IPS DF 4.7 (cell line): ENCODE results near the gene SOCS6.
"Not testable (repeated sequence)": the region's sequence is repeated elsewhere in the genome, so short reads cannot be mapped to it uniquely, and the experiment has no call there.

Experiments used
- DNase-seq: peaks from one replicate; pipeline ENCODE4 v3.0.0-alpha.2; 2013; ENCODE audit warnings: low spot score; ENCODE audit errors: extremely low read depth

SOCS6 gene

DNA sequence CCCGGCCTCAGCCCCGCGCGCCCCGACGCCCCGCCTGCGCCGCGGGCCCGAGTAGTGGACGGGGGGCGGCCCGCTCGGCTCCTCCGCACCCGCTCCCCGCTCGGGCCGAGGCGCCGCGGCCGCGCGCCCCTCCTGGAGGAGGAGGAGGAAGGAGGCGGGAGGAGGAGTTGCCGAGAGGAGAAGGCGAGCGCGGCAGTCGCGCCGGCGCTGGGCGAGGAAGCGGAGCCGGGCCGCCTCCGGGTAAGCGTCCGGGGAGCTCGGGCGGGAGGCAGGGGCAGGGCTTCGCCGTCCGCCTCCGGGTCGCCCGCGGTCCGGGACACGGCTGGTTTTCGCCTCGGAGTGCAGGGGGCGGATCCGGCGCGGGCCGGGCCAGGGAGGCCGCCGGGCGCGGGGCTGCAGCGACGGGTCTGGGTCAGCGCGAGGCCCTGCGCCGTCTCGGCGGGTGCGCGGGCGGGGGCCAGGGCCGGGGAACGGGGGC lies at the start of gene SOCS6:
Gene SOCS6 (plus strand): TSS at position 195 of the 478 bp plus-strand sequence. CDS start 35,624 bp downstream, outside the sequence.
- DNase-seq, result no peak

- DNase-seq, result no peak
Measured at GRCh38 chr18:70243131-70243929, 45.5 kb upstream of the SOCS6 start.

DNA sequence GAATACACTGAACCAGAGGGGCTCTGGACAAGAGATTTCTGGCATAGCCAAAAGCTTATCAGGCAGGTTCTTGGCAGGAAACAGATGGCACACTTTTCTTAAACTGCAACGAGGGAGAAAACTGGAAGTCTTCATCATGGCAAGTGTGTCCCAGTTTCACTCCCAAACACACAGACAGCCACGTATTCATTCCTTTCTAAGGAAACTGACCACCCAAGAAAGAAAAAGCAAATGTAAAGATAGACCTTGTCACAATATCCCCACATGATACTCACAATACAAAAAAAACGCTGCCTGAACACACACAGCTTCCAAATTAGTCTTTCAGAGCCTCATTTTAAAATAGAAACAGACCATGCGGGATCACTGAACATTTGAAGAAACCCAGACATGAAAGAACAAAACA lies 42.8 kb upstream of the SOCS6 start:
- no peak for DNase-seq

DNA sequence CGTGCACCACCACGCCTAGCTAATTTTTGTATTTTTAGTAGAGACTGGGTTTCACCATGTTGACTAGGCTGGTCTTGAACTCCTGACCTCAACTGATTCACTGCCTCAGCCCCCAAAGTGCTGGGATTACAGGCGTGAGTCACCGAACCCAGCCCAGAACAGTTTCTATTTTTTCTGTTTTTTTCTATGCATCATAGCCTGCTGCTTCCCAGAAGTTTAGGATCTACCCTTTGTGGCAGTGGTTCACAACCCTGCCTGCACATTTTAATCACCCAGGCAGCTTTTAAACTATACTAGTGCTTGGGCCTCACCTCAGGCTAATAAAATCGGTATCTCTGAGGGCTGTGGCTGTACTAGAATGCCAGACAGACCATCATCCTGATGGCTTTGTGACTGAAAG lies 39.7 kb upstream of the SOCS6 start:
- no peak for DNase-seq

DNA sequence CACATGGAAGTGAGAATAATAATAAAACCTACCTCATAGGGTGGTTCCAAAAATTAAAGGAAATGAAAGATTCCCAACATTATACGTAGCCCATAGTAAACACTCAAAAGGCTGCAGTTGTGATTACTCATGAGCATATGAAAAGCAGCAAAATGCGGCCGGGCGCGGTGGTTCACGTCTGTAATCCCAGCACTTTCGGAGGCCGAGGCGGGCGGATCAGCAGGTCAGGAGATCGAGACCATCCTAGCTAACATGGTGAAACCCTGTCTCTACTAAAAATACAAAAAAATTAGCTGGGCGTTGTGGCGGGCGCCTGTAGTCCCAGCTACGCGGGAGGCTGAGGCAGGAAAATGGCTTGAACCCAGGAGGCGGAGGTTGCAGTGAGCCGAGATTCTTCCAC lies 39.0 kb upstream of the SOCS6 start:
- DNase-seq, result not testable (repeated sequence)

DNA sequence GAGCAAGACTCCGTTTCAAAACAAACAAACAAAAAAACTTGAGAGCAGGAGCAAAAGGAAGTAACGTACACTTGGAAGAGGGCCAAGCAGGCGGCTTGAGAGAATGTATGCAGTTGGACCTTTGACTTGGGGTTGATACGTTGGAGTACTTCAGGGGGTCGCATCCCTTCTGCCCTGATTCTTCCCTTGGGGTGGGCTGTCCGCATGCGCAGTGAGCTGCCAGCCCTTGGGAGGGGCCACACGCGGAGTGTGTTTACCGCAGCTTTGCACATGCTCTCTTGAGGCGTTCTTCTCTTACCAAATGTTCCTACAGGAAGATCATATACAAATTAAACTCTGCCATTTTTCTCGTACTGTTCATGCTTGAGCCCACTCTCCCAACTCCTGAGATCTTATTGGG lies 38.1 kb upstream of the SOCS6 start:
- no peak for DNase-seq

- DNase-seq, result no peak
Measured at GRCh38 chr18:70256184-70256583, 32.7 kb upstream of the SOCS6 start.

DNA sequence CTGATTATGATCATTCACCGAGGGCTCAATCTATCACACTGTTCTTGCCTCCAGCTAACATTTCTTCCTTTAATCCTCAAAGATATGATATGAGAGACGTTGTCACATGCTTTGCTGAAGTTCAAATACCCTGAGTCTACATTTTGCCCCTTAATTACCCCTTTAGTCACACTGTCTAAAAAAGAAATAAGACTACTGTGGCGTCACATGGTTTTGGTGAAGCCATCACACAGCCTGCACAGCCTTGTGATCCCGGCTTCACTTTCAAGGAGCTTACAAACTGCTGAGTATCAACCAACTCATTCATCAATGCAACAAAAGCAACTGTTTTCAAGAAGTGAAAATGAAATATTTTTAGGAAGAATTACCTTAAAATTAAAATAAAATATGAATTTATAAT lies 31.9 kb upstream of the SOCS6 start:
- no peak for DNase-seq

DNA sequence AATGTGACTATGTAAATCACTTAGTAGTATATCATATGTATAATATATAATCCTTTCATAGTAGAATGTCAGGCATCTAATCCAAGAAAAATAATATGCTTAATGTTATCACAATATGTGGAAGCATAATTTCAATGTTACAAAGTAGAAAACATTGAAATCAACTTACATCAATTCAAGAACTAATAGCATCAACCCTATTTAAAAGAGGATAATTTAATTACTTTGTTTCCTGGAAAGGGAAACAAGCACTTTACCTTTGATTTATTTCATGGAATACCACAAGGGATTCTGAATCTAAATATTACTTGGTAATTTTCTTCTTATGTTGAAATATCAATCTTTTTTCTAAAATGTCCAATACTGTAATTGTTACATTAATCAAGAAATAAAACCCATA lies 30.6 kb upstream of the SOCS6 start:
- DNase-seq, result no peak

- DNase-seq, result no peak
Measured at GRCh38 chr18:70260683-70261082, 28.2 kb upstream of the SOCS6 start.

- no peak for DNase-seq
Measured at GRCh38 chr18:70261141-70261788, 27.6 kb upstream of the SOCS6 start.

DNA sequence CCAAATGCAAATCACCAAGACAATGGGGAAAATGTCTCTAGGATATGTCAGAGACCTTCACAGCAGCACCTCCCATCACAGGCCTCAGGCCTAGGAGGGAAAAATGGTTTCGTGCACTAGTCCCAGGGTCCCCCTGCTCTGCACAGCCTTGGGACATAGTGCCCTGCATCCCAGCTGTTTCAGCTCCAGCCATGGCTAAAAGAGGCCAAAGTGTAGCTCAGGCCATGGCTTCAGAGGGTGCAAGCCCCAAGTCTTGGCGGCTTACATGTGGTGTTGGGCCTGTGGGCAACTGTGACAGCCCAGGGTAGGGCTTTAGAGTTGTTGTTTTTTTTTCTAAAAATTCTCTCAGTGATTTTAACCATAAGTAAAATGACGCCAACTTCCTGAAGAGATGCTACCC lies 25.5 kb upstream of the SOCS6 start:
- DNase-seq, result no peak

- DNase-seq, result no peak
Measured at GRCh38 chr18:70271742-70272141, 17.1 kb upstream of the SOCS6 start.

GRCh38 chr18:70273021-70273420 lies 15.8 kb upstream of the SOCS6 start:
- no peak for DNase-seq

GRCh38 chr18:70276416-70277191 lies 12.2 kb upstream of the SOCS6 start:
- no peak for DNase-seq

DNA sequence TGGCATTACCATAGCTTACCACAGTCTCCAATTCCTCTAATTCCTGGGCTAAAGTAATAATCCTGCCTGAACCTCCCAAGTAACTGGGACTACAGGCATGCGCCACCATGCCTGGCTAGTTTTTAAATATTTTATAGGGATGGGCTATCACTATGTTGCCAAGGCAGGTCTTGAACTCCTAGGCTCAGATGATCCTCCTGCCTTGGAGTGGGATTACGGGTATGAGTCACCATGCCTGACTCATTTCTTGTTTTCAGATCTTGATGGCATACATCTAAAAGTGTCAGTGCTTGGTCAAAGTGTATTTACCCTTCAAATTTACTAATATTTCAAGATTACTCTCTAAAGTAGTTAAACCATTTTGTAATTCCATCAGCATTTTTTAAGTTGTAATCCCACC lies 9.4 kb upstream of the SOCS6 start:
- no peak for DNase-seq

DNA sequence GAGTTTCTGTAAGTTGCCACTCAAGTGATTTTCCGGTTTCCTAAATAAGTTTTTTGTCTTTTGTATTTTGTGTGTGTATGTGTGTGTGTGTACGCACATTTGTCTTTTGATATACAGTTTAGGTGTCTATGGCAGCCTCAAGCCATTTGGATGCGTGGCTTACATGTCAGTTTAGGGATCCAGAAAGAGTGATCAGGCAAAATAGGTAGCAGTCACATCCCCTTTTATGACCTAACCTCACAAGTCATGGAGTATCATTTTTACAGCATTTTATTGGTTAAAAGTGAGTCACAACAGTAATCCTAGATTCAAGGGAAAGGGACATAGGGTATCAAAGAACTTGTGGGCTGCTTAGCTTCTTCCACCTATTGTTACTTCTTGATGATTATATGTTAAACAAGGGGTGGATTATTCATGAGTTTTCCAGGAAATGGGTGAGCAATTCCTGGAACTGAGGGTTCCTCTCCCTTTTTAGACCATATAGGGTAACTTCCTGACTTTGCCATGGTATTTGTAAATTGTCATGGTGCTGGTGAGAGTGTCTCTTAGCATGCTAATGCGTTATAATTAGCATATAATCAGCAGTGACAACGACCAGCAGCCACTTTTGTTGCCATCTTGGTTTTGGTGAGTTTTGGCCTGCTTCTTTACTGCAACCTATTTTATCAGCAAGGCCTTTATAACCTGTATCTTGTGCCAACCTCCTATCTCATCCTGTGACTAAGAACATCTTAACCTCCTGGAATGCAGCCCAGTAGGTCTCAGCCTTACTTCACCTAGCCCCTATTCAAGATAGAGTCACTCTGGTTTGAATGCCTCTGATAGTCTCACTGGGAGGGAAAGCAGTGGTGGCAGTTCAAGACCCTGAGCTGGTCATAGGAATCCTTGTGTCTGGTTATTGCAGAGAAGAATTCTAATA lies 8.6 kb upstream of the SOCS6 start:
- no peak for DNase-seq

DNA sequence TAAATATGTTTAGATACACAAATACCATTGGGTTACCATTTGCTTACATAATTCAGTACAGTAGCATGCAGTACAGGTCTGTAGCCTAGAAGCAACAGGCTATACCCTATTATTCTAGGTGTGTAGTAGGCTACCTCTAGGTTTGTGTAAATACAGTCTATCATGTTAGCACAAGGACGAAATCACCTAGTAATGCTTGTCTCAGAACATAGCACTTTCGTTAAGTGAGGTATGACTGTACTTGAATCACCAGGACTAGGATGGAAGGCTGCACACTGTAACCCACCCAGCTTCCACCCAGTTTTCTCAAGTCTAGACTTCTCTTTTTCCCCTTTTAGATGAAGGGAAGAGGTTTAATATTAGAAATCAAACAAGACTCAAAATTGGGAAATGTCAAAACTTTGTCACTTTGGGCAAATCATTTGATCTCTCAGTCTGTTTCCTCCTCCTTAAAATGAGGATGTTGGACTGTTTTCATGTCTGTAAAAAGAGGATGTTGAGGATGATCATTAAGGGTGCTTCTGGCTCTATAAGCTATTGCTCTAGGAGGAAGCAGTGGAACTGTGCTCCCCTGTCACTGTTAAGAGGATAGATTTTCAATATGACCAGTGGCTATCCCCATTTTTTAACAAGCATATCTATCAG lies 3.7 kb upstream of the SOCS6 start:
- no peak for DNase-seq

- DNase-seq, result no peak
Measured at GRCh38 chr18:70287731-70288130, 1.1 kb upstream of the SOCS6 start.

DNA sequence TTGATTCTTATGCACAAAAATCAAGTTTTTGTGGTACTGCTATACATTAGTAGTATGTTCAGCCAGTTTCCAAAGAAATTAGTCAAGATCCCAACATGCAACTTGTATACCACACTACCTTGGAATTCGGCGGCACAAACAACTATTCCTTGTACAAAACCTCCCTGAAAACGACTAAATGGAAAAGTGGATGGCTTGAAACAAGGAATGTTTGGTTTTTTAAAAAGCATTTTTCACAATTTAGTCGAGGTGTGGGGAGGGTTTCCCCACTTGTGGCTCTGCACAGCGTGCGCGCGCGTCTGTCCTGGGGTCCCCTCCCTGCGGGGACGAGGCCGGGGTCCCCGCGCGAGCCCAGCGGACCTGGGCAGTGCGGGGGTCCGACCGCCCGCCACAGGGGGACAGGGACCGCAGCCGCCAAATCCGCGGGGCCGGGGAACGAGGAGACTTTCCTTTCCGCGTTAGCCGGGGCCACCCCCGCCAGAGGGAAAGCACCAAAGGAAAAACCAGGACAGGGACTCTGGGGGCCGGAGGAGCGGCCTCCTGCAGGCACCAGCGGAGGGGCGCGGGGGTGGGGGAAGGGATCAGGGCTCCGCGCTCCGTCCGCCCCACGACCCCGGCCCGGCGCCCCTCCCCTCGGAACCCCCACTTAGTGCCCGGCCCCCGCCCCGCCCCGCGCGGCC lies 534 bp upstream of the SOCS6 start:
- DNase-seq, result no peak
